ENCODE data around the gene ANKRD29. TPM values are rescaled to one million over a fixed set of nuclear protein-coding genes. Genes with fewer than 3 reads are reported as not detected.
"Not testable (repeated sequence)": the region's sequence is repeated elsewhere in the genome, so short reads cannot be mapped to it uniquely, and the experiment has no call there.

ANKRD29 gene
- total and polyA plus RNA-seq, 10 of the 15 experiments (the other 5 are each of a cell fraction or from before 2014, with no cell fraction given): 0.53 to 9.2 (median 1.6) TPM

GRCh38 chr18:23560186-23560585, 102.5 kb downstream of the ANKRD29 start:
- no peak overlapping the region for H3K4me3 ChIP-seq
- RAD21 ChIA-PET (ENCODE audit: unreplicated experiment): no interaction called here
- no peak overlapping the region for H3K27ac ChIP-seq (ENCODE audit: control insufficient read depth, insufficient read depth)
- DNase-seq (ENCODE audit: low read depth, low spot score) (no peak), FAIRE-seq (no peak), ATAC-seq (no peak)
- in situ Hi-C loops (cut with MboI) (no loop called here), intact Hi-C loops (cut with micrococcal nuclease; ENCODE audit: unreplicated experiment) (no loop called here)
- no peaks in the 10 kb centered on the region for H3K4me1 ChIP-seq (ENCODE audit: control insufficient read depth, insufficient read depth, low read length)
- H3K27me3 ChIP-seq (replicated peaks in 1 of 2; ENCODE audit: control insufficient read depth in 2 of 2, insufficient read depth in 2 of 2, low read length in 1 of 2): no peaks in the 10 kb centered on the region
- no peak overlapping the region for H3K4me2 ChIP-seq (ENCODE audit: control insufficient read depth, insufficient read depth)
- CTCF ChIA-PET: interaction anchor here (1.0 kb wide), 1 partner anchor 44 kb away, joined by 3 read pairs; no protein-coding TSS in a partner anchor
- 96% methylated on average over 4 of the region's 4 CpGs for WGBS (ENCODE audit: insufficient coverage, insufficient replicate concordance, low lambda C conversion rate, missing lambda C conversion rate)
- no peak overlapping the region for H2AFZ ChIP-seq (ENCODE audit: control insufficient read depth, low read depth, low read length)
- no peaks in the 10 kb centered on the region for H3K79me2 ChIP-seq (ENCODE audit: control insufficient read depth, insufficient read depth, low read length)
- SMC1A ChIA-PET (ENCODE audit: uncharacterized antibody, unreplicated experiment): interaction anchor here (1.0 kb wide), 1 partner anchor 12 kb away, joined by 4 read pairs; no protein-coding TSS in a partner anchor
- H3K9me3 ChIP-seq (replicated peaks; ENCODE audit: control insufficient read depth, insufficient read depth, low read length): no peaks in the 10 kb centered on the region
- POLR2A ChIA-PET: no interaction called here
- no peaks in the 10 kb centered on the region for H4K20me1 ChIP-seq (ENCODE audit: control insufficient read depth, insufficient read depth)
- peaks cover 6 to 47% of the 10 kb centered on the region in 2 experiments for H3K36me3 ChIP-seq (ENCODE audit: control insufficient read depth in 2 of 2, insufficient read depth in 2 of 2, low read length in 1 of 2)
- H3K9ac ChIP-seq (ENCODE audit: control insufficient read depth, insufficient read depth, low read length): no peak overlapping the region
- no peak for TF ChIP-seq IRF3 (IDR thresholded peaks at IDR 0.05)
- TF ChIP-seq ZZZ3 (IDR thresholded peaks at IDR 0.05; ENCODE audit: control insufficient read depth, insufficient read length, low read depth): no peak
- no peak for TF ChIP-seq JUND (IDR thresholded peaks at IDR 0.05; ENCODE audit: low read depth, low read length)
- no peak for TF ChIP-seq BMI1 (IDR thresholded peaks at IDR 0.05; ENCODE audit: borderline replicate concordance)
- no peak for TF ChIP-seq ZBTB4 (CRISPR knock-in tag; IDR thresholded peaks at IDR 0.05)
- BruUV-seq (replicated peaks): no TSS peak

- H3K27ac ChIP-seq (ENCODE audit: control insufficient read depth, insufficient read depth); H3K4me3 ChIP-seq; POLR2A ChIA-PET; in situ Hi-C loops (cut with MboI); H3K4me1 ChIP-seq (ENCODE audit: control insufficient read depth, insufficient read depth, low read length); H3K9ac ChIP-seq (ENCODE audit: control insufficient read depth, insufficient read depth, low read length); H3K79me2 ChIP-seq (ENCODE audit: control insufficient read depth, insufficient read depth, low read length); DNase-seq (ENCODE audit: low read depth, low spot score); intact Hi-C loops (cut with micrococcal nuclease; ENCODE audit: unreplicated experiment); BruUV-seq (replicated peaks); H3K9me3 ChIP-seq (replicated peaks; ENCODE audit: control insufficient read depth, insufficient read depth, low read length); H3K4me2 ChIP-seq (ENCODE audit: control insufficient read depth, insufficient read depth); RAD21 ChIA-PET (ENCODE audit: unreplicated experiment); H3K27me3 ChIP-seq (replicated peaks in 1 of 2; ENCODE audit: control insufficient read depth in 2 of 2, insufficient read depth in 2 of 2, low read length in 1 of 2); H2AFZ ChIP-seq (ENCODE audit: control insufficient read depth, low read depth, low read length); FAIRE-seq; H4K20me1 ChIP-seq (ENCODE audit: control insufficient read depth, insufficient read depth); CTCF ChIA-PET; ATAC-seq: not testable (repeated sequence)
- WGBS (ENCODE audit: insufficient coverage, insufficient replicate concordance, low lambda C conversion rate, missing lambda C conversion rate): over 99% methylated on average over 8 of the region's 8 CpGs
- SMC1A ChIA-PET (ENCODE audit: uncharacterized antibody, unreplicated experiment): interaction anchor here (0.7 kb wide), 1 partner anchor 47 kb away, joined by 3 read pairs; no protein-coding TSS in a partner anchor
- H3K36me3 ChIP-seq (ENCODE audit: control insufficient read depth in 2 of 2, insufficient read depth in 2 of 2, low read length in 1 of 2): peaks cover 13 to 47% of the 10 kb centered on the region in 2 experiments
Measured at GRCh38 chr18:23557511-23557910, 105.2 kb downstream of the ANKRD29 start.
